ENCODE results near the gene CLCC1. TPM values are rescaled to one million over a fixed set of nuclear protein-coding genes. Genes with fewer than 3 reads are reported as not detected.
"Not testable (repeated sequence)": the region's sequence is repeated elsewhere in the genome, so short reads cannot be mapped to it uniquely, and the experiment has no call there.

CLCC1 gene
- total and polyA plus RNA-seq, 4 donors, result 11.6 to 39.3 (median 15.3) TPM

- TF ChIP-seq CTCF (IDR thresholded peaks at IDR 0.05; ENCODE audit: low read depth, low read length, missing input control), result no peak
- no peak for TF ChIP-seq ZBTB33 (IDR thresholded peaks at IDR 0.05)
- TF ChIP-seq RXRA (IDR thresholded peaks at IDR 0.05), result no peak
- TF ChIP-seq EGR1 (IDR thresholded peaks at IDR 0.05; ENCODE audit: low read depth in 2 of 2), result no peak
- no peak for TF ChIP-seq JUND (IDR thresholded peaks at IDR 0.05)
- TF ChIP-seq MAX (IDR thresholded peaks at IDR 0.05), result no peak
- no peak for TF ChIP-seq NR2F2 (IDR thresholded peaks at IDR 0.05)
- TF ChIP-seq HNF4A (conservative IDR thresholded peaks at IDR 0.05), result no peak
Observed at GRCh38 chr1:108936170-108936569, 27.1 kb downstream of the CLCC1 start (continued).

GRCh38 chr1:108933944-108934343 lies 29.3 kb downstream of the CLCC1 start:
- Histone ChIP-seq H3K27ac (ENCODE audit: low read depth in 1 of 2, low read length in 2 of 2) (no peak overlapping the region), H3K4me3 (ENCODE audit: low read depth in 1 of 3, low read length in 3 of 3) (no peak overlapping the region), H3K27me3 (ENCODE audit: control insufficient read depth in 4 of 4, insufficient read depth in 4 of 4, low read length in 3 of 4) (no peaks in the 10 kb centered on the region), H3K36me3 (ENCODE audit: control insufficient read depth in 4 of 4, insufficient read depth in 3 of 4, low read depth in 1 of 4, low read length in 3 of 4) (peaks cover 16 to 87% (median 63%) of the 10 kb centered on the region in 4 donors), H3K9me3 (ENCODE audit: control insufficient read depth in 4 of 4, low read length in 3 of 4) (no peaks in the 10 kb centered on the region), H3K9ac (ENCODE audit: low read depth in 1 of 2, low read length in 2 of 2) (no peak overlapping the region), H3K4me1 (ENCODE audit: control insufficient read depth in 4 of 4, insufficient read depth in 4 of 4, low read length in 3 of 4) (no peaks in the 10 kb centered on the region)
- WGBS, result 89% methylated on average over 5 of the region's 5 CpGs
- TF ChIP-seq CTCF (IDR thresholded peaks at IDR 0.05; ENCODE audit: low read depth, low read length, missing input control) (no peak), TAF1 (conservative IDR thresholded peaks at IDR 0.05) (no peak), NR2F2 (IDR thresholded peaks at IDR 0.05) (no peak), FOXA2 (IDR thresholded peaks at IDR 0.05) (no peak), RAD21 (IDR thresholded peaks at IDR 0.05) (no peak), HNF4G (IDR thresholded peaks at IDR 0.05) (no peak), FOXA1 (IDR thresholded peaks at IDR 0.05) (no peak), ATF3 (IDR thresholded peaks at IDR 0.05) (no peak), MAX (IDR thresholded peaks at IDR 0.05) (no peak), YY1 (IDR thresholded peaks at IDR 0.05) (no peak), RXRA (IDR thresholded peaks at IDR 0.05) (no peak), JUND (IDR thresholded peaks at IDR 0.05) (no peak), EGR1 (IDR thresholded peaks at IDR 0.05; ENCODE audit: low read depth in 2 of 2) (no peak)
- no peak for DNase-seq (ENCODE audit: low spot score)

- H3K9me3 ChIP-seq (ENCODE audit: control insufficient read depth in 4 of 4, low read length in 3 of 4), result not testable (repeated sequence)
- H3K36me3 ChIP-seq (ENCODE audit: control insufficient read depth in 4 of 4, insufficient read depth in 3 of 4, low read depth in 1 of 4, low read length in 3 of 4), result peaks cover 6 to 52% (median 38%) of the 10 kb centered on the region in 4 donors
- WGBS, result 100% methylated on average over 1 of the region's 1 CpG
Observed at GRCh38 chr1:108927565-108927964, 35.7 kb downstream of the CLCC1 start.

More at GRCh38 chr1:108927565-108927964, 35.7 kb downstream of the CLCC1 start:
- H3K4me1 ChIP-seq (ENCODE audit: control insufficient read depth in 4 of 4, insufficient read depth in 4 of 4, low read length in 3 of 4); H3K27me3 ChIP-seq (ENCODE audit: control insufficient read depth in 4 of 4, insufficient read depth in 4 of 4, low read length in 3 of 4); H3K27ac ChIP-seq (ENCODE audit: low read depth in 1 of 2, low read length in 2 of 2); DNase-seq (ENCODE audit: low spot score); H3K4me3 ChIP-seq (ENCODE audit: low read depth in 1 of 3, low read length in 3 of 3); H3K9ac ChIP-seq (ENCODE audit: low read depth in 1 of 2, low read length in 2 of 2): not testable (repeated sequence)

Data from liver (tissue), 9 donors.